GM19043 (cell line): ENCODE measurements around the gene NCCRP1.

ENCODE experiments used
- ATAC-seq: cut with Tn5 transposase; IDR thresholded peaks from one replicate; pipeline ENCODE4 v1.9.1; 2021; ENCODE audit warnings: low read depth; ENCODE audit not compliant: unreplicated experiment

NCCRP1 gene

DNA sequence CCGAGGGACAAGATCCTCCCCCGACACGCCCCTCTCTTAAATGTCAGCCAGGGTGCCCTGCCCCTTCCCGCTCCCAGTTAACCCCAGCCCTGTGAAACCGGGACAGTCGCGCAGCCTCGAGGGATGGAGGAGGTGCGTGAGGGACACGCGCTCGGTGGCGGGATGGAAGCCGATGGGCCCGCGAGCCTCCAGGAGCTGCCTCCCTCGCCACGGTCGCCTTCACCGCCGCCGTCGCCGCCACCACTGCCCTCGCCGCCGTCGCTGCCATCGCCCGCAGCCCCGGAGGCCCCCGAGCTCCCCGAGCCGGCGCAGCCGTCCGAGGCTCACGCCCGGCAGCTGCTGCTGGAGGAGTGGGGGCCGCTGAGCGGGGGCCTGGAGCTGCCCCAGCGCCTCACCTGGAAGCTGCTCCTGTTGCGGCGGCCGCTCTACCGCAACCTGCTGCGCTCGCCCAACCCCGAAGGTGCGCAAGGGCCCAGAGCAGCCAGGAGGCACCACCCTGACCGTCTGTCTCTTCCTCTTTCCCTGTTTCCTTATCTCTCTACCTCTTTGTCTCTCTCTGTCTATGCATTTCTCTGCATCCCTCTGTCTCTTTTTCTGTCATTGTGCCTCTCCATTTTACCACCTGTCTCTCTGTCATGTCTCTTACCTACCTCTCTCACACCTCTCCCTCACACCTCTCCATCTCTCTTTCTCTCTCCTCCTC is at the start of gene NCCRP1:
NCCRP1 (plus strand) TSS at position 105 of the 703 bp plus-strand sequence; CDS start at position 124, 19 bp downstream.
- ATAC-seq, result no peak

GRCh38 chr19:39147480-39147879 is 49.3 kb upstream of the NCCRP1 start:
- ATAC-seq, result no peak

DNA sequence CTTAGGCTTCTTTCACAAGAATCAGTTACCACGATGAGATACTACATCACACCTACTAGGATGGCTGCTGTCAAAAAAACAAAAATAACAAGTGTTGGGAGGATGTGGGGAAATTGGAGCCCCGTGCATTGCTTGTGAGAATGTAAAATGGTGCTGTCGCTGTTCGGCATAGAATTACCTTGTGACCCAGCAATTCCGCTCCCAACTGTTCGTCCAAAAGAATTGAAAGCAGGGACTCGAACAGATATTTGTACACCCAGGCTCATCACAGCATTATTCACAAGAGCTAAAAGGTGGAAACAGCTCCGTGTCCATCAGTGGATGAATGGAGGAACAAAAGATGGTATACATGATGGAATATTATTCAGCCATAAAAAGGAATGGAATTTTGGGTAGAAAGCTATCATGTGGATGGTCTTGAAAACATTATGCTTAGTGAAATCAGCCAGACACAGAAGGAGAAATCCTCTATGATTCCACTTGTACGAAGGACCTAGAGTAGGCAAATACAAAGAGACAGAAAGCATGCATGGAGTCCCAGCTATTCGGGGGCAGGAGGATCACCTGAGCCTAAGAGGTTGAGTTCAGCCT is 47.7 kb upstream of the NCCRP1 start:
- ATAC-seq, result no peak

DNA sequence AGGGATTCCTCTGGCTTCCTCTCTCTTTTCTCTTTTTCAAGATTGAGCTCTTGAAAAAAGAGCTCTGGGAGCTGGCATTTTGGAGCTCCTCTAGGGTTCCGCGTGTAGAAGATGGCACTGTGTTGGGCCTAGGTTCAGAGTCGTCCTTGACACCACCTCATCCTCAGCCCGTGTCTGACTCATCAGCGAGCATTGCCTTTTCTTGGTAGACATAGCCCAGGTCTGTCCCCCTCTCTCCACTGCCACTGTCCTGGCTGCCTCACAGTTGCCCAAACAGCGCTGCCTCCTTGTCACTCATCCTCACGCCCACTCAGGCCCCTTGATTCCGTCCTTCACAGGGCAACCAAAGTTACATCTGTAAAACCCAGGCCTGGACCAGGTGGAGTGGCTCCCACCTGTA is 46.5 kb upstream of the NCCRP1 start:
- ATAC-seq, result no peak

GRCh38 chr19:39150807-39151600 is 45.8 kb upstream of the NCCRP1 start:
- ATAC-seq, result no peak

DNA sequence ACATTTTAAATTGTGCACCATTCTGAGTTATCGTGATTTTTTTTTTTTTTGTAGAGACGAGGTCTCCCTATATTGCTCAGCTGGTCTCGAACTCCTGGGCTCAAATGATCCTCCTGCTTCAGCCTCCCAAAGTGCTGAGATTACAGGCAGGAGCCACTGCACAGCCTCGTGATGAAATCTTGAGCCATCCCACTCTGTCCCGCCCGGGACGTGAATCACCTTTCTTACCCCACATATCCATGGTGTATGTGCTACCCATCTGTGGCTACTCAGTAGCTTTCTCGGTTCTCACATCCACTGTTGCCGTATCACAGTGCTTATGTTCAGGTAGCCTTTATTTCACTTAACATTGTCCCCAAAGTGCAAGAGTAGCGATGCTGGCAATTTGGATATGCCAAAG is 44.7 kb upstream of the NCCRP1 start:
- ATAC-seq, result no peak

DNA sequence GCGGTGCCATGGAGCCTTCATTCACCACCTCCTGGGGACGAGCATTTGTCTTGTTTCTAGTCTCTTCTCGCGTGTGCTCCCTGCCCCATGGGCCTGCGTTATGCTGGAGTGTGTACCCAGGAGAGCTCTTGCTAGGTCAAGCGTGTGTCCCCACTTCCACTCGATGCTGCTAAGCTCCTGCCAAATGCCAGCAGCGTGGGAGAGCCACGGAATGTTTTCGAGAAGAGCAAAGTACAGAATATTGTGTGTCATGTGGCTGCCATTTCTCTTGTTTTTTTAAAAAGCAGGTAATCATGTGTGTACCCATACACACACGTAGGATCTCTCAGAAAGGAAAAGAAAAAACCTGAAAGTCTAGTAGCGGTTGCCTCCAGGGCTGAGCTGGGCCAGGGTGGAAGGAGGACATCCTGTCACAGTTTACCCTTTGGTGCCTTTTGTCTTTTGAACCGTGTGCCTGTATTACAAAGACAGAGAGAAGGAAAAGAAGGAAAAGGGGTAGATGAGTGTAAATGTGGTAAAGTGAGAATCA is 42.6 kb upstream of the NCCRP1 start:
- no peak for ATAC-seq

GRCh38 chr19:39154629-39155100 is 42.1 kb upstream of the NCCRP1 start:
- ATAC-seq, result no peak

GRCh38 chr19:39155114-39155700 is 41.6 kb upstream of the NCCRP1 start:
- ATAC-seq, result no peak

DNA sequence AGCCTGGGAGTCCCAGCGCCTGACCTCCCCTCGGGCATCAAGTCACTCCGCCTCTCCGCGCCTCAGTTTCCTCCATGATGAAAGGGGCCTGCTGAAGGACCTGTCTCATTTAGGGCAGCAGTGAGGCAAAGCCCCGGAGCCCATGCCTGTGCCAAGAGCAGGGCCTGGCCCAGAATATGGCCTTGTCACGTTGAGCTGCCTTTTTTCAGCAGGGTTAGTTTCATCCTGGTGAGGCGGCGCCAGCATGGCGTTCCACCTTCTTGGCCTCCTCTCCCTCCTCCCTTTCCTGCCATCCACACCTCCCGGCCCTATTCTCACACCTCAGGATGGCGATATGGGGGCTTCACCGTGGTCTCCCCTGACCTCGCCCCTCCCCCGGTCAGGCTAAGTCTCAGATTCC is 41.0 kb upstream of the NCCRP1 start:
- no peak for ATAC-seq

- ATAC-seq, result no peak
Observed at GRCh38 chr19:39156326-39157230, 40.2 kb upstream of the NCCRP1 start.

DNA sequence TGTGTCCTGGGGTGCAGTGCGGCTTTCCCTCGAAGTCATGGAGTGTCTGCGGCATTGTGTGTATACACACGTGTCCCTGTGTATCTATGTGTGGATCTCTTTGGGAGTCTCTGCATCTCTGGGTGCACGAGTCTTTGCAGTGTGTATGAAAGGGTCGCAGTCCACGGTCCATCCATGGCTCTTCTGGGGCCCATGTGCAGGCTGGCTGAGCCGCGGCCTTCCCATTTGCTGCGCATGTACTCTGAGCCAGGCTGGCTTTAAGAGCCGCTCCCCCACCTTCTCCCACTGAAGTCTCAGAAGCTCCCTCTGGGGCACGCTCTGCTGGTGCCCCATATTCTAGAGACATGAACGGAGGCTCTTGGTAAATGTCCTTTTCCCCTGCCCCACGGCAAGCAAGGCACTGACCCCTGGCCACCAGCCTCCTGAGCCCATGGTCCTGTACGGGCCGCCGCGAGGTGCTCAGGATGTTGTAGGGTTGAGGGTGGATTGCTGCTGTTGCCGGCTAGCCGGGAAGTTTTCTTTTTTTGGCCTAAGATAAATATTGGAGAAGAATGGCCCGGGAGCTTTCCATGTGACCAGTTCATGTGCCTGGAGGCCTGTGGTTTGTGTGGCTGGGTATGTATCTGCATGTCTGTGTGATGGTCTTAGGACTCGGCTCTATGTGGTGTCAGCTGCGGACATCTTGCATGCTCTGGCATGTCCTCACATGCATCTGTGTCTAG is 39.3 kb upstream of the NCCRP1 start:
- no peak for ATAC-seq

DNA sequence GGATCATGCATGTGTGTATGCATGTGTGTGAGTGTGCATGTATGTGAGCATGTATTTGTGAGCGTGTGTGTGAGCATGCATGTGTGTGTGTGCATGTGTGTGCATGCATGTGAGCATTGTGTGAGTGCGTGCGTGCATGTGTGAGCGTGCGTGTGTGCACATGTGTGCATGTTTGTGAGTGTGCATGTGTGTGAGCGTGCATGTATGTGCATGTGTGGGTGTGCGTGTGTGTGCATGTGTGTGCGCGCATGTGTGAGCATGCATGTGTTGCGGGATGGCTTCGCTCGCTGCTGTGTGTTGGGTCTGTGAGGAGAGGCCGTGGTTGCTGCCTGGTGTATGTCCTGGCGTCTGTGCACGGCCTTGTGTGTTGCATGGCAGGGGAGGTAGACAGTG is 38.8 kb upstream of the NCCRP1 start:
- ATAC-seq, result no peak

- ATAC-seq, result no peak
Observed at GRCh38 chr19:39158646-39159260, 38.0 kb upstream of the NCCRP1 start.

DNA sequence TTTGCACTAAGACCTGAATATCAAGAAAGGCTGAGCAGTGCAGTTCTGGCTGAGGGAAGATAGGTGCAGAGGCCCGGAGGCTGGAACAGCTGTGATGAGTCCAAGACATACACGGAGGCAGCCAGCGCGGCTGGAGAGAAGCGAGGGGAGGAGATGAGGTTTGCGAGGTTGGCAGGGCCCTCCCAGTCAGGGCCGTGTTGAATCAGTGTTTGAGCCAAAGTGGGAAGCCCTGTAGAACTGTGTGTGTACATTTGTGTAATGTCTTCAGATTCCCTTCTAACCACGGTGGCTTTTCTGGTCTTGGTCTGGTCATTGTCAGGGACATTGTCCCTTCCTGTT is 36.3 kb upstream of the NCCRP1 start:
- ATAC-seq, result no peak

DNA sequence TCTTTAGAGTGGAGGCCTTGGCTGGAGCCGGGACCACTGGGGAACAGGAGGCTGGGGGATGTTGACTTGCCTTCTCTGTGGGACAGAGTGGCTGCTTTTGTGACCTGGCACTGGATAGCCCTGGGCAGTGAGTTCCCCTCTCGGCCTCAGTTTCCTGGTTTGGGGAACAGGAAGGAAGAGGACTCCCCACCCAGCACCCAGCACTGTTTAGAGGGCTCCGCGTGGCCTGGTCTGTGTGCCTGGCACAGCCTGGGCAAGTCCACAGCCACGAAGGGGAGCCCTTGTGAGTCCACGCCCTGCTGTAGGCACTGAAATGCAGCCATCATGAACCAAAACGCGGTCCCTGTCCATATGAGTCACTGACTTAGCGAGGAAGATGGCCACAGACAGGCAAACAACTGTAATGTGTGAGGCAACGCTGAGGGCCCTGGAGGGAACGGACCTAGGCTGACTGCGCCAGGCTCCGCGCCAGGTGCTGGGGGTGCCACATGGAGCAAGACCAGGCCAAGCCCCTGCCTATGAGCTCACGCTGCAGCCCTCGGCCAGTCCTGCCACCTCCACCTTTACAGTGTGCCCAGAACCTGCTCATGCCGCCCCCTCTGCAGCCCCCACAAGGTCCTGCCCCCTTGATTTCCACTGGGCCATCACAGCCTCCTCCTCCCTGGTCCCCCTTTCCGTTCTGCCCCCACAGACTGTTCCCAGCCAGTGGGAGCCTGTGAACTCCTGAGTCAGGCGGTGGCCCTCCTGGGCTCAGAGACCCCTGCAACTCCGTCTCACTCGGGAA is 35.7 kb upstream of the NCCRP1 start:
- ATAC-seq, result no peak

DNA sequence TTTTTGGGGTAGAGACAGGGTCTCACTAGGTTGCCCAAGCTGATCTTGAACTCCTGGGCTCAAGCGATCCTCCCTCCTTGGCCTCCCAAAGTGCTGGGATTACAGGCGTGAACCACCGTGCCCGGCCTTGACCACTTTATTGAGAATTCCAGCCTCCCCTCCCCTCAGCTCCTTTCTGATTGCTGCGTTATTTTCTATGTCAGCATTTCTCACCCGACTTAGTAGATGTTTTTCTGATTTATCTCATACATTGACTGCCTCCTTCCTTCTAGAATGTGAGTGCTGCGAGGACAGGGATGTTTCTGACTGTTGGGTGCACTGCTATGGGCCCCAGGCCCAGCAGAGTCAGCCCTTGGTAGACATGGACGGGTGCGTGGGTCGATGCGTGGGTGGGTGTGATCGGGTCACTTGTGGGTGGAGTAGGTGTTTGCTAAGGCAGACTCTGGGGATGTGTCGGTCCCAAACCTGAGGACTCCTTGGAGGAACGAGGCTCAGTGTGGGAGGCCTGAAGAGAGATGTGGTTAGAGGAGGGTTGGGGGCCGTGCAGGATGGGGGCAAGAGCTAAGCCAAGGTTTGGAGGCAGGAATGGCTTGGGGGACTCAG is 34.2 kb upstream of the NCCRP1 start:
- no peak for ATAC-seq

DNA sequence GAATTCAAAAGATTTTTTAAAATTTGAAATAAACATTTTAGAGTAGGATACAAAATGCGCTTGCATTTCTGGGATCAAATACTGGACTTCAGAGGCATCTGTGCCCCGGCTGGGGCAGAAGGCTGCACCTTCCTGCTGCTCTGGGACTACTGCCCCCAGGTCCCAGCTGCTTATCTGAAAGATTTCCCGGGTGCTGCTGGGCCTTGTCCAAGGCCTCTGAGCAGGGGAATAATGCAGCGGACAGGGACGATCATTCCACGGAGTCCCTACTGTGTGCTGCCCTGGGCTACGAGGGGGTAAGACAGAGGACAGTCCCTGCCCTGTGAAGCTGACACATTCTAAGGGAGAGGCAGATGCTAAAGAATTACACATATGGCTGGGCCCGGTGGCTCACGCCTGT is 33.1 kb upstream of the NCCRP1 start:
- ATAC-seq, result no peak
